HepG2 (cell line): Measurements from ENCODE around the gene ZNF282. TPM values are rescaled to one million over a fixed set of nuclear protein-coding genes. Genes with fewer than 3 reads are reported as not detected.

Experiments used
- ARID5B ChIP-seq: IDR thresholded peaks from 2 replicates; pipeline ENCODE4 v1.4.0; 2020; ENCODE audit warnings: mild to moderate bottlenecking, missing genetic modification reagents
- BHLHE40 ChIP-seq: IDR thresholded peaks from 2 replicates; pipeline ENCODE4 v1.6.1; 2011; ENCODE audit warnings: low read length, improper control_type of control experiment
- DDIT3 ChIP-seq: sonication (generic); formaldehyde crosslinking; IDR thresholded peaks from 2 replicates; pipeline ENCODE4 v1.4.0; 2020; ENCODE audit warnings: mild to moderate bottlenecking, missing genetic modification reagents
- E2F2 ChIP-seq: sonication (generic); formaldehyde crosslinking; IDR thresholded peaks from 2 replicates; pipeline ENCODE4 v1.4.0; 2020; ENCODE audit warnings: missing genetic modification reagents, borderline replicate concordance
- GLMP ChIP-seq: sonication (generic); formaldehyde crosslinking; IDR thresholded peaks from 2 replicates; pipeline ENCODE4 v1.9.0; 2021; ENCODE audit warnings: missing genetic modification reagents, mild to moderate bottlenecking, borderline replicate concordance
- HMGXB4 ChIP-seq, 2 experiments: sonication (generic) in 1 of 2; formaldehyde crosslinking in 1 of 2; IDR thresholded peaks; 2 replicates each; pipeline versions ENCODE4 v1.4.0 to v1.6.1; 2018 to 2020; ENCODE audit warnings: missing genetic modification reagents in 2 of 2, borderline replicate concordance in 1 of 2, low read depth in 1 of 2, mild to moderate bottlenecking in 1 of 2, missing biosample characterization in 1 of 2
- IKZF5 ChIP-seq: IDR thresholded peaks from 2 replicates; pipeline ENCODE4 v1.6.1; 2018; ENCODE audit warnings: missing genetic modification reagents, mild to moderate bottlenecking, missing compliant biosample characterization
- KAT7 ChIP-seq: IDR thresholded peaks from 2 replicates; pipeline ENCODE4 v1.6.1; 2018; ENCODE audit warnings: borderline replicate concordance, missing compliant biosample characterization
- KDM5B ChIP-seq: sonication (generic); formaldehyde crosslinking; IDR thresholded peaks from 2 replicates; pipeline ENCODE4 v1.4.0; 2020; ENCODE audit warnings: missing genetic modification reagents, mild to moderate bottlenecking, borderline replicate concordance
- NBN ChIP-seq: fragments of 450-650 bp; conservative IDR thresholded peaks from 2 replicates; pipeline ENCODE4 v1.6.1; 2017
- NFIB ChIP-seq: sonication (generic); formaldehyde crosslinking; IDR thresholded peaks from 2 replicates; pipeline ENCODE4 v1.9.0; 2021; ENCODE audit warnings: missing genetic modification reagents, mild to moderate bottlenecking, borderline replicate concordance
- NR2C2 ChIP-seq: sonication (generic); formaldehyde crosslinking; IDR thresholded peaks from 2 replicates; pipeline ENCODE4 v1.4.0; 2020; ENCODE audit warnings: missing genetic modification reagents, mild to moderate bottlenecking, moderate library complexity, borderline replicate concordance
- SOX13 ChIP-seq, 3 experiments: fragments of 450-650 bp in 1 of 3; sonication (generic) in 1 of 3; formaldehyde crosslinking in 1 of 3; IDR thresholded peaks in 2 of 3; conservative IDR thresholded peaks in 1 of 3; 2 replicates each; pipeline versions ENCODE4 v1.5.0 to v1.6.1; 2016 to 2020; ENCODE audit warnings: antibody characterized with exemption in 1 of 3, mild to moderate bottlenecking in 1 of 3, missing compliant biosample characterization in 1 of 3, missing genetic modification reagents in 1 of 3, moderate library complexity in 1 of 3
- ZFY ChIP-seq: sonication (generic); formaldehyde crosslinking; IDR thresholded peaks from 2 replicates; pipeline ENCODE4 v1.4.0; 2020; ENCODE audit warnings: missing genetic modification reagents
- ZNF160 ChIP-seq: sonication (generic); formaldehyde crosslinking; IDR thresholded peaks from 2 replicates; pipeline ENCODE4 v1.8.0; 2022; ENCODE audit warnings: mild to moderate bottlenecking, inconsistent platforms, missing genetic modification reagents
- ZNF510 ChIP-seq: sonication (generic); formaldehyde crosslinking; IDR thresholded peaks from 2 replicates; pipeline ENCODE4 v1.4.0; 2020; ENCODE audit warnings: low read depth, mild to moderate bottlenecking, missing genetic modification reagents
- polyA plus RNA-seq, 8 experiments: library from polyadenylated mRNA; depleted of rRNA in 3 of 8; stranded (reverse) in 7 of 8; unstranded in 1 of 8; fragments of >200 nt; fragmentation: Illumina TruSeq in 4 of 8; extraction: Trizol in 4 of 8; gene quantifications; 2 replicates each; pipeline versions ENCODE4 v1.2.1 to v1.2.3, GENCODE V29; 2011 to 2016; ENCODE audit warnings: low read depth in 4 of 8, missing spikeins in 1 of 8, mixed read lengths in 1 of 8; ENCODE audit not compliant: insufficient read depth in 1 of 8
- total RNA-seq, 5 experiments: library from RNA; depleted of rRNA; stranded (reverse); fragments of >200 nt; fragmentation: Illumina TruSeq; extraction: Trizol; gene quantifications; 2 replicates each; pipeline ENCODE4 v1.2.3, GENCODE V29; 2016; ENCODE audit warnings: low read depth in 1 of 5

Gene ZNF282
- total and polyA plus RNA-seq, 2 of the 13 experiments (the other 11 are each of a cell fraction or from before 2014, with no cell fraction given): 9.1 to 20.9 TPM

GRCh38 chr7:149261829-149262617 lies 66.7 kb downstream of the ZNF282 start, which contains the start of gene ZNF783 (continued):
- TF ChIP-seq E2F2 (CRISPR knock-in tag) (peak; percentile 91; the same call in 1 of the 2 replicates), ZNF160 (0 out of 2 replicates have a peak, but pooled peaks have one; percentile 19), NFIB (no peak), KAT7 (no peak), ZNF510 (CRISPR knock-in tag) (peak; percentile 85; the same call in 1 of the 2 replicates), IKZF5 (CRISPR knock-in tag) (peak; percentile 49; the same call in 1 of the 2 replicates), ZFY (CRISPR knock-in tag) (peak; percentile 98), NR2C2 (CRISPR knock-in tag) (peak; percentile 54; the same call in 1 of the 2 replicates), BHLHE40 (peak; percentile 74), SOX13 (IDR thresholded peaks at IDR 0.05) (no peak), SOX13 (CRISPR knock-in tag; conservative IDR thresholded peaks at IDR 0.05 in 1 of 2, IDR thresholded peaks at IDR 0.05 in 1 of 2) (peak in 1 of 2 experiments; percentile 44; a peak in 2 of 4 replicates), NBN (no peak), HMGXB4 (CRISPR knock-in tag; IDR thresholded peaks at IDR 0.05; ENCODE audit: borderline replicate concordance in 1 of 2, low read depth in 1 of 2) (peak; percentile 64 to 78; a peak in 3 of 4 replicates), KDM5B (CRISPR knock-in tag) (peak; percentile 79; the same call in 1 of the 2 replicates), DDIT3 (no peak), GLMP (CRISPR knock-in tag) (peak; percentile 91; the same call in 1 of the 2 replicates), ARID5B (peak; percentile 35)
